SK-N-SH (cell line): ENCODE data around the gene KIF18A. TPM values are rescaled to one million over a fixed set of nuclear protein-coding genes. Genes with fewer than 3 reads are reported as not detected.

Experiments used
- CTCF ChIA-PET: fragments of 300-600, 350-600 bp; formaldehyde crosslinking; extraction: SDS; loops from one replicate; lab custom pipeline; 2021; lab: Yijun Ruan, JAX
- POLR2A ChIA-PET: fragments of 350-600 bp; sonication (Branson Sonifier 250); formaldehyde crosslinking; extraction: SDS; loops from one replicate; lab custom pipeline; 2020; ENCODE audit warnings: antibody characterized with exemption, inconsistent platforms; lab: Yijun Ruan, JAX
- DNase-seq: peaks from one replicate; pipeline ENCODE4 v3.0.0; 2012
- H2AFZ ChIP-seq: fragments of 200-600 bp; sonication (generic); 2 replicates; pipeline ENCODE4 v1.8.1; 2016; ENCODE audit warnings: antibody characterized with exemption, mild to moderate bottlenecking, low read depth
- H3F3A ChIP-seq: fragments of 200-600 bp; sonication (generic); replicated peaks from 2 replicates; pipeline ENCODE3; 2016; ENCODE audit warnings: antibody characterized with exemption, mild to moderate bottlenecking; ENCODE audit not compliant: insufficient read depth
- H3K27ac ChIP-seq, 2 experiments: fragments of 200-500 bp in 1 of 2; fragments of 200-600 bp in 1 of 2; sonication (Bioruptor generic) in 1 of 2; sonication (generic), shearing (Covaris generic) in 1 of 2; 2 replicates each; pipeline versions ENCODE4 v1.5.1 to v1.6.1; 2014 to 2016; ENCODE audit warnings: low read depth in 2 of 2, inconsistent platforms in 1 of 2, low read length in 1 of 2, mild to moderate bottlenecking in 1 of 2, mixed read lengths in 1 of 2
- H3K27me3 ChIP-seq: fragments of 200-600 bp; sonication (generic), shearing (Covaris generic); 2 replicates; pipeline ENCODE4 v1.6.1; 2016; ENCODE audit warnings: mixed run types; ENCODE audit not compliant: insufficient read depth
- H3K36me3 ChIP-seq, 2 experiments: fragments of 200-500 bp in 1 of 2; fragments of 200-600 bp in 1 of 2; sonication (Bioruptor generic) in 1 of 2; sonication (generic) in 1 of 2; replicated peaks in 1 of 2; 2 replicates each; pipeline versions ENCODE3 to v1.5.1; 2014 to 2016; ENCODE audit warnings: low read length in 1 of 2, mild to moderate bottlenecking in 1 of 2; ENCODE audit not compliant: insufficient read depth in 2 of 2, control insufficient read depth in 1 of 2
- H3K4me1 ChIP-seq, 2 experiments: fragments of 200-500 bp in 1 of 2; fragments of 200-600 bp in 1 of 2; sonication (Bioruptor generic) in 1 of 2; sonication (generic), shearing (Covaris generic) in 1 of 2; 2 replicates each; pipeline versions ENCODE4 v1.5.1 to v1.6.1; 2014 to 2016; ENCODE audit warnings: low read depth in 1 of 2, low read length in 1 of 2, mixed run types in 1 of 2; ENCODE audit not compliant: insufficient read depth in 2 of 2, control insufficient read depth in 1 of 2
- H3K4me2 ChIP-seq: fragments of 200-600 bp; sonication (generic), shearing (Covaris generic); 2 replicates; pipeline ENCODE4 v1.6.1; 2017; ENCODE audit warnings: mixed run types
- H3K4me3 ChIP-seq, 2 experiments: fragments of 200-500 bp in 1 of 2; fragments of 200-600 bp in 1 of 2; sonication (Bioruptor generic) in 1 of 2; sonication (generic), shearing (Covaris generic) in 1 of 2; 2 replicates each; pipeline versions ENCODE4 v1.5.1 to v1.8.1; 2014 to 2016; ENCODE audit warnings: low read depth in 2 of 2, inconsistent platforms in 1 of 2, low read length in 1 of 2, mild to moderate bottlenecking in 1 of 2, mixed read lengths in 1 of 2, moderate library complexity in 1 of 2
- H3K79me2 ChIP-seq: fragments of 200-600 bp; sonication (generic); 2 replicates; pipeline ENCODE4 v1.8.1; 2017; ENCODE audit warnings: mild to moderate bottlenecking; ENCODE audit not compliant: insufficient read depth
- H3K9ac ChIP-seq: fragments of 200-600 bp; sonication (generic); 2 replicates; pipeline ENCODE4 v1.6.1; 2017; ENCODE audit warnings: mixed run types
- H3K9me2 ChIP-seq: fragments of 200-600 bp; sonication (generic); 2 replicates; pipeline ENCODE4 v1.6.1; 2017; ENCODE audit warnings: mixed run types
- H3K9me3 ChIP-seq: fragments of 200-600 bp; sonication (generic); 2 replicates; pipeline ENCODE4 v1.6.1; 2017; ENCODE audit warnings: mixed run types, mild to moderate bottlenecking, moderate library complexity
- H4K20me1 ChIP-seq: fragments of 200-600 bp; sonication (generic); 2 replicates; pipeline ENCODE4 v1.6.1; 2017; ENCODE audit warnings: mild to moderate bottlenecking, mixed run types; ENCODE audit not compliant: insufficient read depth
- CHD2 ChIP-seq: fragments of 150-350 bp; IDR thresholded peaks from 2 replicates; pipeline ENCODE4 v1.6.1; 2018; ENCODE audit warnings: low read length; ENCODE audit not compliant: partially characterized antibody
- ELF1 ChIP-seq: IDR thresholded peaks from 2 replicates; pipeline ENCODE4 v1.4.0; 2012
- EP300 ChIP-seq, 2 experiments: IDR thresholded peaks; 2 replicates each; pipeline versions ENCODE4 v1.4.0 to v1.6.1; 2012; ENCODE audit warnings: borderline replicate concordance in 1 of 2, low read depth in 1 of 2, low read length in 1 of 2
- EZH2phosphoT487 ChIP-seq: fragments of 200-600 bp; sonication (generic); IDR thresholded peaks from 2 replicates; pipeline ENCODE4 v1.6.1; 2017; ENCODE audit warnings: low read depth, mixed run types, mild to moderate bottlenecking, antibody characterized with exemption, moderate library complexity, borderline replicate concordance
- FOXM1 ChIP-seq: IDR thresholded peaks from 2 replicates; pipeline ENCODE4 v1.4.0; 2012; ENCODE audit warnings: low read depth, mild to moderate bottlenecking
- JUND ChIP-seq: IDR thresholded peaks from 2 replicates; pipeline ENCODE4 v1.4.0; 2012
- MXI1 ChIP-seq: IDR thresholded peaks from 2 replicates; pipeline ENCODE4 v1.6.1; 2012; ENCODE audit warnings: mild to moderate bottlenecking, low read depth, low read length, improper control_type of control experiment
- NRF1 ChIP-seq: IDR thresholded peaks from 2 replicates; pipeline ENCODE4 v1.6.1; 2012; ENCODE audit warnings: low read depth, mild to moderate bottlenecking, low read length
- SIN3A ChIP-seq: IDR thresholded peaks from 2 replicates; pipeline ENCODE4 v1.6.1; 2012; ENCODE audit warnings: low read depth, mild to moderate bottlenecking, low read length, moderate library complexity, borderline replicate concordance
- SMC3 ChIP-seq: IDR thresholded peaks from 2 replicates; pipeline ENCODE4 v1.6.1; 2012; ENCODE audit warnings: low read depth, low read length, improper control_type of control experiment
- TAF1 ChIP-seq: IDR thresholded peaks from 2 replicates; pipeline ENCODE4 v1.6.1; 2012; ENCODE audit warnings: low read depth, mild to moderate bottlenecking, low read length, moderate library complexity, borderline replicate concordance
- TEAD4 ChIP-seq: IDR thresholded peaks from 2 replicates; pipeline ENCODE4 v1.4.0; 2012; ENCODE audit warnings: mild to moderate bottlenecking, borderline replicate concordance; ENCODE audit not compliant: insufficient read depth
- USF2 ChIP-seq: fragments of 150-350 bp; IDR thresholded peaks from 2 replicates; pipeline ENCODE4 v1.6.1; 2017; ENCODE audit warnings: antibody characterized with exemption, low read length, low read depth, borderline replicate concordance
- WGBS: methylation state at CpG from one replicate; pipeline ENCODE4 v1.1.6; 2017; ENCODE audit warnings: low lambda C conversion rate; 5-methylcytosine and 5-hydroxymethylcytosine counted together
- polyA plus RNA-seq, 3 experiments: library from polyadenylated mRNA; depleted of rRNA; stranded (reverse); fragments of >200 nt; gene quantifications; 2 replicates each; pipeline ENCODE4 v1.2.3, GENCODE V29; 2012
- TF ChIP-seq, protein P1 (sequence below): IDR thresholded peaks from 2 replicates; pipeline ENCODE4 v1.4.0; 2012; ENCODE audit warnings: low read depth, borderline replicate concordance
- TF ChIP-seq, protein P2 (sequence below): IDR thresholded peaks from 2 replicates; pipeline ENCODE4 v1.6.1; 2012; ENCODE audit warnings: mild to moderate bottlenecking, low read depth, low read length, moderate library complexity
- TF ChIP-seq, protein P3 (sequence below): IDR thresholded peaks from 2 replicates; pipeline ENCODE4; 2012
- TF ChIP-seq, protein P4 (sequence below): fragments of 200-600 bp; sonication (generic); IDR thresholded peaks from 2 replicates; pipeline ENCODE4 v1.6.1; 2017; ENCODE audit warnings: antibody characterized with exemption, mild to moderate bottlenecking, moderate library complexity

The KIF18A gene
- polyA plus RNA-seq, 1 of the 3 experiments (the other 2 are of a cell fraction) = 3.8 TPM

GRCh38 chr11:28090052-28090749, 17.8 kb downstream of the KIF18A start (continued):
- TF ChIP-seq, protein P1, sequence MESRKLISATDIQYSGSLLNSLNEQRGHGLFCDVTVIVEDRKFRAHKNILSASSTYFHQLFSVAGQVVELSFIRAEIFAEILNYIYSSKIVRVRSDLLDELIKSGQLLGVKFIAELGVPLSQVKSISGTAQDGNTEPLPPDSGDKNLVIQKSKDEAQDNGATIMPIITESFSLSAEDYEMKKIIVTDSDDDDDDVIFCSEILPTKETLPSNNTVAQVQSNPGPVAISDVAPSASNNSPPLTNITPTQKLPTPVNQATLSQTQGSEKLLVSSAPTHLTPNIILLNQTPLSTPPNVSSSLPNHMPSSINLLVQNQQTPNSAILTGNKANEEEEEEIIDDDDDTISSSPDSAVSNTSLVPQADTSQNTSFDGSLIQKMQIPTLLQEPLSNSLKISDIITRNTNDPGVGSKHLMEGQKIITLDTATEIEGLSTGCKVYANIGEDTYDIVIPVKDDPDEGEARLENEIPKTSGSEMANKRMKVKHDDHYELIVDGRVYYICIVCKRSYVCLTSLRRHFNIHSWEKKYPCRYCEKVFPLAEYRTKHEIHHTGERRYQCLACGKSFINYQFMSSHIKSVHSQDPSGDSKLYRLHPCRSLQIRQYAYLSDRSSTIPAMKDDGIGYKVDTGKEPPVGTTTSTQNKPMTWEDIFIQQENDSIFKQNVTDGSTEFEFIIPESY = no peak
- TF ChIP-seq, protein P2, sequence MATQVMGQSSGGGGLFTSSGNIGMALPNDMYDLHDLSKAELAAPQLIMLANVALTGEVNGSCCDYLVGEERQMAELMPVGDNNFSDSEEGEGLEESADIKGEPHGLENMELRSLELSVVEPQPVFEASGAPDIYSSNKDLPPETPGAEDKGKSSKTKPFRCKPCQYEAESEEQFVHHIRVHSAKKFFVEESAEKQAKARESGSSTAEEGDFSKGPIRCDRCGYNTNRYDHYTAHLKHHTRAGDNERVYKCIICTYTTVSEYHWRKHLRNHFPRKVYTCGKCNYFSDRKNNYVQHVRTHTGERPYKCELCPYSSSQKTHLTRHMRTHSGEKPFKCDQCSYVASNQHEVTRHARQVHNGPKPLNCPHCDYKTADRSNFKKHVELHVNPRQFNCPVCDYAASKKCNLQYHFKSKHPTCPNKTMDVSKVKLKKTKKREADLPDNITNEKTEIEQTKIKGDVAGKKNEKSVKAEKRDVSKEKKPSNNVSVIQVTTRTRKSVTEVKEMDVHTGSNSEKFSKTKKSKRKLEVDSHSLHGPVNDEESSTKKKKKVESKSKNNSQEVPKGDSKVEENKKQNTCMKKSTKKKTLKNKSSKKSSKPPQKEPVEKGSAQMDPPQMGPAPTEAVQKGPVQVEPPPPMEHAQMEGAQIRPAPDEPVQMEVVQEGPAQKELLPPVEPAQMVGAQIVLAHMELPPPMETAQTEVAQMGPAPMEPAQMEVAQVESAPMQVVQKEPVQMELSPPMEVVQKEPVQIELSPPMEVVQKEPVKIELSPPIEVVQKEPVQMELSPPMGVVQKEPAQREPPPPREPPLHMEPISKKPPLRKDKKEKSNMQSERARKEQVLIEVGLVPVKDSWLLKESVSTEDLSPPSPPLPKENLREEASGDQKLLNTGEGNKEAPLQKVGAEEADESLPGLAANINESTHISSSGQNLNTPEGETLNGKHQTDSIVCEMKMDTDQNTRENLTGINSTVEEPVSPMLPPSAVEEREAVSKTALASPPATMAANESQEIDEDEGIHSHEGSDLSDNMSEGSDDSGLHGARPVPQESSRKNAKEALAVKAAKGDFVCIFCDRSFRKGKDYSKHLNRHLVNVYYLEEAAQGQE = no peak
- no peak for TF ChIP-seq SMC3

GRCh38 chr11:28089378-28089777, 18.6 kb downstream of the KIF18A start:
- Histone ChIP-seq H3K9me2 (no peaks in the 10 kb centered on the region), H3F3A (peaks cover 56% of the 10 kb centered on the region), H2AFZ (no peak overlapping the region), H3K27me3 (no peaks in the 10 kb centered on the region), H3K36me3 (peaks cover 15 to 44% of the 10 kb centered on the region in 2 experiments), H3K4me1 (peaks cover 0 to 30% of the 10 kb centered on the region in 2 experiments; a peak in 2 of 4 replicates), H4K20me1 (no peaks in the 10 kb centered on the region), H3K9ac (no peak overlapping the region), H3K79me2 (peaks cover 49% of the 10 kb centered on the region; the same call in 1 of the 2 replicates), H3K4me3 (no peak overlapping the region; a peak in 1 of 4 replicates), H3K4me2 (peak overlapping the region; percentile 45; the same call in 1 of the 2 replicates), H3K9me3 (no peaks in the 10 kb centered on the region), H3K27ac (peak overlapping the region in 1 of 2 experiments; percentile 88; a peak in 2 of 4 replicates)
- no peak for DNase-seq
- ChIA-PET POLR2A (no interaction called here), CTCF (interaction anchor here (1.0 to 2.1 kb wide), 2 partner anchors 10 to 14 kb away, joined by 3 to 6 read pairs; no protein-coding TSS in a partner anchor)
- 91% methylated on average over 5 of the region's 5 CpGs for WGBS
- TF ChIP-seq TAF1 = no peak
- TF ChIP-seq NRF1 = no peak
- TF ChIP-seq EP300 (IDR thresholded peaks at IDR 0.05; ENCODE audit: borderline replicate concordance in 1 of 2, low read depth in 1 of 2, low read length in 1 of 2) = no peak
- TF ChIP-seq ELF1 = no peak
- TF ChIP-seq FOXM1 = no peak
- TF ChIP-seq, protein P1 = no peak
- no peak for TF ChIP-seq EZH2phosphoT487
- TF ChIP-seq JUND = no peak
- no peak for TF ChIP-seq USF2
- no peak for TF ChIP-seq CHD2
- no peak for TF ChIP-seq SIN3A
- TF ChIP-seq, protein P3, sequence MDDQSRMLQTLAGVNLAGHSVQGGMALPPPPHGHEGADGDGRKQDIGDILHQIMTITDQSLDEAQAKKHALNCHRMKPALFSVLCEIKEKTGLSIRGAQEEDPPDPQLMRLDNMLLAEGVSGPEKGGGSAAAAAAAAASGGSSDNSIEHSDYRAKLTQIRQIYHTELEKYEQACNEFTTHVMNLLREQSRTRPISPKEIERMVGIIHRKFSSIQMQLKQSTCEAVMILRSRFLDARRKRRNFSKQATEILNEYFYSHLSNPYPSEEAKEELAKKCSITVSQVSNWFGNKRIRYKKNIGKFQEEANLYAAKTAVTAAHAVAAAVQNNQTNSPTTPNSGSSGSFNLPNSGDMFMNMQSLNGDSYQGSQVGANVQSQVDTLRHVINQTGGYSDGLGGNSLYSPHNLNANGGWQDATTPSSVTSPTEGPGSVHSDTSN = no peak
- no peak for TF ChIP-seq MXI1
- no peak for TF ChIP-seq TEAD4
- TF ChIP-seq, protein P4, sequence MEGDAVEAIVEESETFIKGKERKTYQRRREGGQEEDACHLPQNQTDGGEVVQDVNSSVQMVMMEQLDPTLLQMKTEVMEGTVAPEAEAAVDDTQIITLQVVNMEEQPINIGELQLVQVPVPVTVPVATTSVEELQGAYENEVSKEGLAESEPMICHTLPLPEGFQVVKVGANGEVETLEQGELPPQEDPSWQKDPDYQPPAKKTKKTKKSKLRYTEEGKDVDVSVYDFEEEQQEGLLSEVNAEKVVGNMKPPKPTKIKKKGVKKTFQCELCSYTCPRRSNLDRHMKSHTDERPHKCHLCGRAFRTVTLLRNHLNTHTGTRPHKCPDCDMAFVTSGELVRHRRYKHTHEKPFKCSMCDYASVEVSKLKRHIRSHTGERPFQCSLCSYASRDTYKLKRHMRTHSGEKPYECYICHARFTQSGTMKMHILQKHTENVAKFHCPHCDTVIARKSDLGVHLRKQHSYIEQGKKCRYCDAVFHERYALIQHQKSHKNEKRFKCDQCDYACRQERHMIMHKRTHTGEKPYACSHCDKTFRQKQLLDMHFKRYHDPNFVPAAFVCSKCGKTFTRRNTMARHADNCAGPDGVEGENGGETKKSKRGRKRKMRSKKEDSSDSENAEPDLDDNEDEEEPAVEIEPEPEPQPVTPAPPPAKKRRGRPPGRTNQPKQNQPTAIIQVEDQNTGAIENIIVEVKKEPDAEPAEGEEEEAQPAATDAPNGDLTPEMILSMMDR = no peak
